ENCODE measurements around the gene STK31. TPM values are rescaled to one million over a fixed set of nuclear protein-coding genes. Genes with fewer than 3 reads are reported as not detected.
"Not testable (repeated sequence)": the region's sequence is repeated elsewhere in the genome, so short reads cannot be mapped to it uniquely, and the experiment has no call there.

STK31 gene
- total and polyA plus RNA-seq, 2 donors (not counting 1 experiment from before 2014, with no cell fraction given): 0.13 to 1.8 TPM

DNA sequence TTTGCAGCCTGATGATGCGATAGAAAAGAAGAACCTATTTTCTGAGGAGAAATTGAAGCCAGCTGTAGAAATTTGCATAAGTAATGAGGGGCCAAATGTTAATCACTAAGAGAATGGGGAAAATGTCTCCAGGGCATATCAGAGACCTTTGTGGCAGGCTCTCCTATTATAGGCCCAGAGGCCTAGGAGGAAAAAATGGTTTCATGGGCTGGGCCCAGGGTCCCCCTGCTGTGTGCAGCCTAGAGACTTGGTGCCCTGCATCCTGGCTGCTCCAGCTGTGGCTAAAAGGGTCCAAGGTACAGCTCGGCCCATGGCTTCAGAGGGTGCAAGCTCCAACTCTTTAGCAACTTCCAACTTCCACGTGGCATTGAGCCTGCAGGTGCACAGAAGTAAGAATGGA, 123.4 kb downstream of the STK31 start:
- Histone ChIP-seq H3K4me3 (ENCODE audit: control extremely low read depth in 1 of 5, extremely low read depth in 1 of 5, insufficient read depth in 1 of 5, low read depth in 2 of 5, low read length in 4 of 5) (no peak overlapping the region), H2AFZ (ENCODE audit: insufficient read depth, low read depth, low read length, poor library complexity, severe bottlenecking) (no peak overlapping the region), H3K36me3 (replicated peaks in 1 of 2; ENCODE audit: control extremely low read depth in 1 of 2, control insufficient read depth in 1 of 2, extremely low read depth in 1 of 2, insufficient read depth in 2 of 2, low read length in 1 of 2) (no peaks in the 10 kb centered on the region), H3K27ac (ENCODE audit: low read length in 2 of 2) (no peak overlapping the region), H3K27me3 (replicated peaks in 1 of 4; ENCODE audit: control extremely low read depth in 1 of 4, control insufficient read depth in 3 of 4, insufficient read depth in 4 of 4, low read length in 3 of 4) (no peaks in the 10 kb centered on the region), H3K9me3 (ENCODE audit: control extremely low read depth in 1 of 3, control insufficient read depth in 2 of 3, insufficient read depth in 1 of 3, low read length in 2 of 3) (peaks cover 2 to 25% (median 13%) of the 10 kb centered on the region in 3 donors), H3K79me2 (ENCODE audit: control insufficient read depth, insufficient read depth, low read length) (no peaks in the 10 kb centered on the region), H3K4me1 (ENCODE audit: control insufficient read depth in 2 of 2, insufficient read depth in 2 of 2, low read length in 2 of 2) (no peaks in the 10 kb centered on the region), H3K9ac (ENCODE audit: low read length) (no peak overlapping the region), H4K20me1 (ENCODE audit: control insufficient read depth, insufficient read depth, low read length, poor library complexity, severe bottlenecking) (no peaks in the 10 kb centered on the region), H3K4me2 (replicated peaks; ENCODE audit: low read depth, low read length, poor library complexity, severe bottlenecking) (no peak overlapping the region)
- H3K9me3 Mint-ChIP-seq (ENCODE audit: insufficient read depth): peaks cover 20% of the 10 kb centered on the region
- H3K27ac Mint-ChIP-seq: no peak overlapping the region
- TF ChIP-seq, protein P1, sequence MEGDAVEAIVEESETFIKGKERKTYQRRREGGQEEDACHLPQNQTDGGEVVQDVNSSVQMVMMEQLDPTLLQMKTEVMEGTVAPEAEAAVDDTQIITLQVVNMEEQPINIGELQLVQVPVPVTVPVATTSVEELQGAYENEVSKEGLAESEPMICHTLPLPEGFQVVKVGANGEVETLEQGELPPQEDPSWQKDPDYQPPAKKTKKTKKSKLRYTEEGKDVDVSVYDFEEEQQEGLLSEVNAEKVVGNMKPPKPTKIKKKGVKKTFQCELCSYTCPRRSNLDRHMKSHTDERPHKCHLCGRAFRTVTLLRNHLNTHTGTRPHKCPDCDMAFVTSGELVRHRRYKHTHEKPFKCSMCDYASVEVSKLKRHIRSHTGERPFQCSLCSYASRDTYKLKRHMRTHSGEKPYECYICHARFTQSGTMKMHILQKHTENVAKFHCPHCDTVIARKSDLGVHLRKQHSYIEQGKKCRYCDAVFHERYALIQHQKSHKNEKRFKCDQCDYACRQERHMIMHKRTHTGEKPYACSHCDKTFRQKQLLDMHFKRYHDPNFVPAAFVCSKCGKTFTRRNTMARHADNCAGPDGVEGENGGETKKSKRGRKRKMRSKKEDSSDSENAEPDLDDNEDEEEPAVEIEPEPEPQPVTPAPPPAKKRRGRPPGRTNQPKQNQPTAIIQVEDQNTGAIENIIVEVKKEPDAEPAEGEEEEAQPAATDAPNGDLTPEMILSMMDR (IDR thresholded peaks at IDR 0.05): no peak
- TF ChIP-seq EZH2 (IDR thresholded peaks at IDR 0.05; ENCODE audit: borderline replicate concordance, insufficient read depth, low read depth, low read length, poor library complexity, severe bottlenecking): no peak
- ChIA-PET CTCF (no interaction called here), POLR2A (no interaction called here)
- H3K4me1 Mint-ChIP-seq: no peaks in the 10 kb centered on the region
- 100% methylated on average over 2 of the region's 3 CpGs for WGBS (ENCODE audit: insufficient coverage)
- ATAC-seq (ENCODE audit: low read depth) (no peak), DNase-seq (no peak)
- no peak overlapping the region for H3K4me3 Mint-ChIP-seq
- peaks cover 8% of the 10 kb centered on the region for H3K27me3 Mint-ChIP-seq
- intact Hi-C loops (cut with micrococcal nuclease): no loop called here

DNA sequence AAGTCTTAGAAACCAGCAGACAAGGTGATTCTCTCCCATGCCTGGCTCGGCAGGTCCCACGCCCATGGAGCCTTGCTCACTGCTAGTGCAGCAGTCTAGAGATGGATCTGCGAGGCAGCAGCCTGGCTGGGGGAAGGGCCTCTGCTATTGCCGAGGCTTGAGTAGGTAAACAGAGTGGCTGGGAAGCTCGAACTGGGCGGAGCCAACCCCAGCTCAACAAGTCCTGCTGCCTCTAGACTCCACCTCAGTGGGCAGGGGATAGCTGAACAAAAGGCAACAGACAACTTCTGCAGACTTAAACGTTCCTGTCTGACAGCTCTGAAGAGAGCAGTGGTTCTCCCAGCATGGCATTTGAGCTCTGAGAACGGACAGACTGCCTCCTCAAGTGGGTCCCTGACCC, 134.8 kb downstream of the STK31 start:
- H2AFZ ChIP-seq (ENCODE audit: insufficient read depth, low read depth, low read length, poor library complexity, severe bottlenecking); H3K4me1 ChIP-seq (ENCODE audit: control insufficient read depth in 2 of 2, insufficient read depth in 2 of 2, low read length in 2 of 2); H3K27ac Mint-ChIP-seq; H3K9ac ChIP-seq (ENCODE audit: low read length); H4K20me1 ChIP-seq (ENCODE audit: control insufficient read depth, insufficient read depth, low read length, poor library complexity, severe bottlenecking); H3K9me3 Mint-ChIP-seq (ENCODE audit: insufficient read depth); ATAC-seq (ENCODE audit: low read depth); H3K4me2 ChIP-seq (replicated peaks; ENCODE audit: low read depth, low read length, poor library complexity, severe bottlenecking); H3K4me1 Mint-ChIP-seq; H3K4me3 Mint-ChIP-seq; H3K27ac ChIP-seq (ENCODE audit: low read length in 2 of 2); H3K27me3 ChIP-seq (replicated peaks in 1 of 4; ENCODE audit: control extremely low read depth in 1 of 4, control insufficient read depth in 3 of 4, insufficient read depth in 4 of 4, low read length in 3 of 4); H3K36me3 ChIP-seq (replicated peaks in 1 of 2; ENCODE audit: control extremely low read depth in 1 of 2, control insufficient read depth in 1 of 2, extremely low read depth in 1 of 2, insufficient read depth in 2 of 2, low read length in 1 of 2); POLR2A ChIA-PET; H3K4me3 ChIP-seq (ENCODE audit: control extremely low read depth in 1 of 5, extremely low read depth in 1 of 5, insufficient read depth in 1 of 5, low read depth in 2 of 5, low read length in 4 of 5); CTCF ChIA-PET; H3K79me2 ChIP-seq (ENCODE audit: control insufficient read depth, insufficient read depth, low read length); intact Hi-C loops (cut with micrococcal nuclease); DNase-seq: not testable (repeated sequence)
- 78% methylated on average over 8 of the region's 8 CpGs for WGBS (ENCODE audit: insufficient coverage)
- peaks cover 15% of the 10 kb centered on the region for H3K27me3 Mint-ChIP-seq
- peaks cover 0 to 24% (median 0%) of the 10 kb centered on the region in 3 donors for H3K9me3 ChIP-seq (ENCODE audit: control extremely low read depth in 1 of 3, control insufficient read depth in 2 of 3, insufficient read depth in 1 of 3, low read length in 2 of 3)
